HCT116 (cell line): ENCODE results near the gene FBXO8. TPM values are rescaled to one million over a fixed set of nuclear protein-coding genes. Genes with fewer than 3 reads are reported as not detected.

Experiments used
- ATAC-seq: fragments of 200-7000 bp; cut with Tn5 transposase; 2 replicates; pipeline ENCODE4 v1.9.1; 2020; ENCODE audit warnings: mild to moderate bottlenecking, moderate library complexity
- BruUV-seq: library from RNA; stranded (reverse); fragments of 400-500 nt; replicated peaks from 2 replicates; lab custom pipeline; 2021; lab: Mats Ljungman, UMichigan
- CTCF ChIA-PET: fragments of 300-600 bp; sonication (Branson Sonifier 250); formaldehyde crosslinking; loops from one replicate; lab custom pipeline; 2021; ENCODE audit warnings: antibody characterized with exemption; lab: Charles Lee
- POLR2A ChIA-PET: fragments of 300-600, 350-600 bp; sonication (Branson Sonifier 250); formaldehyde crosslinking; loops from one replicate; lab custom pipeline; 2021; ENCODE audit warnings: antibody characterized with exemption; lab: Charles Lee
- RAD21 ChIA-PET, 2 experiments: fragments of 300-600 bp; sonication (Branson Sonifier 250); formaldehyde crosslinking; loops; one replicate each; lab custom pipeline; 2023; ENCODE audit warnings: low total read pairs in 2 of 2; ENCODE audit not compliant: uncharacterized antibody in 2 of 2, unreplicated experiment in 2 of 2, low non-redundant PET in 1 of 2; lab: Charles Lee
- DNase-seq: peaks from one replicate; pipeline ENCODE4 v3.0.0-alpha.2; 2010; ENCODE audit warnings: low read depth, low spot score
- H2AFZ ChIP-seq: fragments of 200-600 bp; shearing (Covaris generic), sonication (generic); 2 replicates; pipeline ENCODE4 v1.6.1; 2017; ENCODE audit warnings: low read depth, mixed run types, mixed read lengths, antibody characterized with exemption, low read length; ENCODE audit not compliant: poor library complexity, severe bottlenecking
- H3K27ac ChIP-seq: 2 replicates; pipeline ENCODE4 v1.5.1; 2012; ENCODE audit warnings: low read depth, low read length
- H3K27me3 ChIP-seq: fragments of 200-600 bp; sonication (generic); 2 replicates; pipeline ENCODE4 v1.6.1; 2016; ENCODE audit warnings: mixed run types, low read length, mixed read lengths; ENCODE audit not compliant: insufficient read depth
- H3K36me3 ChIP-seq, 2 experiments: fragments of 200-500 bp in 1 of 2; fragments of 200-600 bp in 1 of 2; sonication (Bioruptor generic) in 1 of 2; sonication (generic) in 1 of 2; 2 replicates each; pipeline versions ENCODE4 v1.5.1 to v1.6.1; 2014 to 2016; ENCODE audit warnings: low read length in 2 of 2, inconsistent platforms in 1 of 2, mixed read lengths in 1 of 2, mixed run types in 1 of 2; ENCODE audit not compliant: insufficient read depth in 2 of 2, control insufficient read depth in 1 of 2
- H3K4me1 ChIP-seq, 2 experiments: fragments of 200-600 bp in 1 of 2; sonication (generic) in 1 of 2; 2 replicates each; pipeline versions ENCODE4 v1.5.1 to v1.6.1; 2012 to 2017; ENCODE audit warnings: low read length in 2 of 2, inconsistent platforms in 1 of 2, mild to moderate bottlenecking in 1 of 2, mixed read lengths in 1 of 2, mixed run types in 1 of 2, moderate library complexity in 1 of 2; ENCODE audit not compliant: insufficient read depth in 2 of 2, control insufficient read depth in 1 of 2
- H3K4me2 ChIP-seq: fragments of 200-600 bp; sonication (generic); 2 replicates; pipeline ENCODE4 v1.6.1; 2017; ENCODE audit warnings: mixed run types, low read length, mixed read lengths
- H3K4me3 ChIP-seq, 2 experiments: fragments of 200-600 bp in 1 of 2; sonication (generic) in 1 of 2; replicated peaks in 1 of 2; 2 replicates each; pipeline ENCODE4 v1.5.1; 2011 to 2016; ENCODE audit warnings: low read length in 2 of 2, control low read depth in 1 of 2, low read depth in 1 of 2, mild to moderate bottlenecking in 1 of 2, mixed read lengths in 1 of 2, mixed run types in 1 of 2
- H3K79me2 ChIP-seq: fragments of 200-600 bp; sonication (generic); 2 replicates; pipeline ENCODE4 v1.6.1; 2017; ENCODE audit warnings: mild to moderate bottlenecking, mixed run types, low read length, moderate library complexity, mixed read lengths; ENCODE audit not compliant: insufficient read depth
- H3K9ac ChIP-seq: fragments of 200-600 bp; sonication (generic); 2 replicates; pipeline ENCODE4 v1.6.1; 2016; ENCODE audit warnings: low read length, mixed read lengths
- H3K9me2 ChIP-seq: fragments of 200-600 bp; sonication (generic), shearing (Covaris generic); 2 replicates; pipeline ENCODE4 v1.6.1; 2017; ENCODE audit warnings: mixed run types, mild to moderate bottlenecking, moderate library complexity; ENCODE audit not compliant: insufficient read depth
- H3K9me3 ChIP-seq, 2 experiments: fragments of 200-500 bp in 1 of 2; fragments of 200-600 bp in 1 of 2; sonication (Bioruptor generic) in 1 of 2; sonication (generic) in 1 of 2; 2 replicates each; pipeline ENCODE4 v1.6.1; 2014 to 2017; ENCODE audit warnings: low read length in 2 of 2, mixed read lengths in 2 of 2, inconsistent platforms in 1 of 2, low read depth in 1 of 2, mild to moderate bottlenecking in 1 of 2, mixed run types in 1 of 2, moderate library complexity in 1 of 2; ENCODE audit not compliant: control insufficient read depth in 1 of 2, insufficient read depth in 1 of 2
- H4K20me1 ChIP-seq: fragments of 200-600 bp; sonication (generic), shearing (Covaris generic); 2 replicates; pipeline ENCODE4 v1.6.1; 2017; ENCODE audit warnings: mixed run types, mild to moderate bottlenecking, moderate library complexity; ENCODE audit not compliant: insufficient read depth
- ELF1 ChIP-seq: IDR thresholded peaks from 2 replicates; pipeline ENCODE4 v1.6.1; 2012; ENCODE audit warnings: low read depth, borderline replicate concordance
- EZH2 ChIP-seq: fragments of 200-600 bp; sonication (generic); IDR thresholded peaks from 2 replicates; pipeline ENCODE4 v1.6.1; 2017; ENCODE audit warnings: antibody characterized with exemption, mixed run types
- EZH2phosphoT487 ChIP-seq: fragments of 200-600 bp; IDR thresholded peaks from 2 replicates; pipeline ENCODE4 v1.6.1; 2018; ENCODE audit warnings: antibody characterized with exemption, borderline replicate concordance
- FOSL1 ChIP-seq: IDR thresholded peaks from 2 replicates; pipeline ENCODE4 v1.6.1; 2012; ENCODE audit warnings: low read depth
- JUND ChIP-seq: IDR thresholded peaks from 2 replicates; pipeline ENCODE4 v1.6.1; 2012
- POLR2A ChIP-seq: IDR thresholded peaks from 2 replicates; pipeline ENCODE4 v1.7.0; 2011; ENCODE audit warnings: borderline replicate concordance; ENCODE audit not compliant: insufficient read depth, insufficient read length; ENCODE audit errors: extremely low read depth
- POLR2AphosphoS5 ChIP-seq: IDR thresholded peaks from 2 replicates; pipeline ENCODE4 v1.6.1; 2011; ENCODE audit warnings: mild to moderate bottlenecking, low read depth, low read length, moderate library complexity
- SP1 ChIP-seq: IDR thresholded peaks from 2 replicates; pipeline ENCODE4 v1.6.1; 2012; ENCODE audit warnings: low read depth
- SRF ChIP-seq: IDR thresholded peaks from 2 replicates; pipeline ENCODE4 v1.6.1; 2012; ENCODE audit warnings: low read depth
- YY1 ChIP-seq: IDR thresholded peaks from 2 replicates; pipeline ENCODE4 v1.6.1; 2011; ENCODE audit warnings: low read length, low read depth, moderate library complexity, mild to moderate bottlenecking; ENCODE audit not compliant: insufficient replicate concordance; ENCODE audit errors: extremely low read depth
- ZNF274 ChIP-seq: fragments of 200-500 bp; sonication (Bioruptor generic); IDR thresholded peaks from 2 replicates; pipeline ENCODE4 v1.6.1; 2014; ENCODE audit warnings: mild to moderate bottlenecking, low read depth, low read length, inconsistent platforms
- intact Hi-C: fragments of 100-400 bp; cut with micrococcal nuclease; formaldehyde crosslinking; loops from 2 replicates; pipeline ENCODE4 v1.10.0; 2022
- total RNA-seq: library from RNA; stranded (reverse); gene quantifications from one replicate; pipeline ENCODE4 v1.2.1, GENCODE V29; 2021; ENCODE audit not compliant: unreplicated experiment
- TF ChIP-seq, protein P1 (sequence below): IDR thresholded peaks from 2 replicates; pipeline ENCODE4 v1.6.1; 2012
- TF ChIP-seq, protein P2 (sequence below): IDR thresholded peaks from 2 replicates; pipeline ENCODE4 v1.6.1; 2012; ENCODE audit warnings: low read depth

Gene FBXO8
- total RNA-seq, 1 experiment from 2014 or later = 13.0 TPM

DNA sequence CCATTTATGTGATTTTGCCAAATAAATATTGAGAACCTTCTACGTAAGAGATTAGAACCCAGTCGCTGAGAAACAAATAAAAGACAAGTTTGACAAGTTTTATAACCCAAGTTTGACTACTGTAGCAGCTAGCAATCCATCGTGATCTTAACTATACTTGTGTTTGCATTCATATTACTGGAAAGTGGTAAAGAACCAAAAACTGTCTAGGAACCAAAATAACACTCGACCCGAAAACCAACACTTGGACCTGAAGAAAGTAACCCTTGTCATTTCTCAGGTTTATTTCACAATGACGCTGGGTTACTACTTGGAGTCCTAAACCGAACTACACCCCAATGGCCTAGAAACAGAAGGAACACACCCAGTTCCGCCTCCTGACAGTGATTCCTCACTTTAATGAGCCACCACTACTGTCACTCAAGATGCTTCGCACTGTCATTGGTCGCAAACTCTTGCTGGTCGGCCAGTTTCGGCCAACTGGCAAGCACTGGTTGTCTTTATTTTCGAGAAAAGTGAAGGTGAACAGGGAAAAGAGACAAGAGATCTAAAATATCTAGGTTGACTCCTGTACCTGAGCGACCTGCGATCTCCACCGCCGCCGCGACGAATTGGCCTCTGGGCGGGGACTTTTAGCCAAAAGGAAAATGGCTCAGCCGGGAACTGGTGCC lies 496 bp downstream of the FBXO8 start:
- H3K27ac ChIP-seq = peak overlapping the region; percentile 84
- H4K20me1 ChIP-seq = no peaks in the 10 kb centered on the region
- peak overlapping the region; percentile 92 for H2AFZ ChIP-seq
- peak overlapping the region; percentile 82 to 91 for H3K4me3 ChIP-seq
- H3K79me2 ChIP-seq = peaks cover 34% of the 10 kb centered on the region
- peaks cover 0 to 13% of the 10 kb centered on the region in 2 experiments; a peak in 2 of 4 replicates for H3K4me1 ChIP-seq
- no peaks in the 10 kb centered on the region for H3K9me3 ChIP-seq
- CTCF ChIA-PET = no interaction called here
- BruUV-seq = TSS peak; percentile 74
- DNase-seq = peak; percentile 91
- H3K27me3 ChIP-seq = no peaks in the 10 kb centered on the region
- no peaks in the 10 kb centered on the region for H3K36me3 ChIP-seq
- ATAC-seq = peak; percentile 93
- RAD21 ChIA-PET = interaction anchor here in 1 of 2 experiments (1.2 kb wide), 1 partner anchor 73 kb away, joined by 3 read pairs; no protein-coding TSS in a partner anchor
- peak overlapping the region; percentile 88 for H3K9ac ChIP-seq
- POLR2A ChIA-PET = no interaction called here
- intact Hi-C loops = no loop called here
- H3K9me2 ChIP-seq = no peaks in the 10 kb centered on the region
- H3K4me2 ChIP-seq = peak overlapping the region; percentile 85
- TF ChIP-seq SP1 = peak; percentile 89
- no peak for TF ChIP-seq ELF1

DNA sequence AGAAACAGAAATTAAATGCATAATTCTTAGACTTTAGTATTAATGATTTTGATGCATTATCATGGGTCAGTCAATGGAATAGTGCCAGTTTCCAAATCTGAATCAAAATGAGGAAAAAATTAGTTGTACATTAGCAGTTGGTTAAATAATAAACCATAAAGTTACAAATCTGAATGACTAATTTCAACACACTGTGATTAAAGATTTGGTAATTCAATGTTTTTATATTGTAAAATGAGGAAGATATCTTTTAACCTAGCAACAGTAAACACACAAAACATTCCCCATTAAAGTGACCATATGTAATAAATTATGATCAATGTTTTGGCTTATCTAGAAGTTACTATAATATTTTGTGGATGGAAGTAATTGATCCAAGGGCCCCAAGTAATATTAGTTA lies 1.6 kb downstream of the FBXO8 start:
- Histone ChIP-seq H4K20me1 (no peaks in the 10 kb centered on the region), H3K79me2 (peaks cover 29% of the 10 kb centered on the region), H3K4me3 (peak overlapping the region in 1 of 2 experiments; percentile 82; a peak in 1 of 4 replicates), H3K27me3 (no peaks in the 10 kb centered on the region), H3K4me1 (peaks cover 0 to 13% of the 10 kb centered on the region in 2 experiments; a peak in 2 of 4 replicates), H3K4me2 (peak overlapping the region; percentile 85), H3K9me3 (no peaks in the 10 kb centered on the region), H3K36me3 (no peaks in the 10 kb centered on the region), H3K9ac (no peak overlapping the region), H3K27ac (no peak overlapping the region), H3K9me2 (no peaks in the 10 kb centered on the region), H2AFZ (no peak overlapping the region)
- intact Hi-C loops = no loop called here
- BruUV-seq = no TSS peak
- TF ChIP-seq ZNF274 (no peak), SRF (no peak), EZH2 (no peak), POLR2A (no peak), JUND (no peak), POLR2AphosphoS5 (no peak), EZH2phosphoT487 (no peak), FOSL1 (no peak), YY1 (no peak)
- TF ChIP-seq, protein P1, sequence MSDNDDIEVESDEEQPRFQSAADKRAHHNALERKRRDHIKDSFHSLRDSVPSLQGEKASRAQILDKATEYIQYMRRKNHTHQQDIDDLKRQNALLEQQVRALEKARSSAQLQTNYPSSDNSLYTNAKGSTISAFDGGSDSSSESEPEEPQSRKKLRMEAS = no peak
- TF ChIP-seq, protein P2, sequence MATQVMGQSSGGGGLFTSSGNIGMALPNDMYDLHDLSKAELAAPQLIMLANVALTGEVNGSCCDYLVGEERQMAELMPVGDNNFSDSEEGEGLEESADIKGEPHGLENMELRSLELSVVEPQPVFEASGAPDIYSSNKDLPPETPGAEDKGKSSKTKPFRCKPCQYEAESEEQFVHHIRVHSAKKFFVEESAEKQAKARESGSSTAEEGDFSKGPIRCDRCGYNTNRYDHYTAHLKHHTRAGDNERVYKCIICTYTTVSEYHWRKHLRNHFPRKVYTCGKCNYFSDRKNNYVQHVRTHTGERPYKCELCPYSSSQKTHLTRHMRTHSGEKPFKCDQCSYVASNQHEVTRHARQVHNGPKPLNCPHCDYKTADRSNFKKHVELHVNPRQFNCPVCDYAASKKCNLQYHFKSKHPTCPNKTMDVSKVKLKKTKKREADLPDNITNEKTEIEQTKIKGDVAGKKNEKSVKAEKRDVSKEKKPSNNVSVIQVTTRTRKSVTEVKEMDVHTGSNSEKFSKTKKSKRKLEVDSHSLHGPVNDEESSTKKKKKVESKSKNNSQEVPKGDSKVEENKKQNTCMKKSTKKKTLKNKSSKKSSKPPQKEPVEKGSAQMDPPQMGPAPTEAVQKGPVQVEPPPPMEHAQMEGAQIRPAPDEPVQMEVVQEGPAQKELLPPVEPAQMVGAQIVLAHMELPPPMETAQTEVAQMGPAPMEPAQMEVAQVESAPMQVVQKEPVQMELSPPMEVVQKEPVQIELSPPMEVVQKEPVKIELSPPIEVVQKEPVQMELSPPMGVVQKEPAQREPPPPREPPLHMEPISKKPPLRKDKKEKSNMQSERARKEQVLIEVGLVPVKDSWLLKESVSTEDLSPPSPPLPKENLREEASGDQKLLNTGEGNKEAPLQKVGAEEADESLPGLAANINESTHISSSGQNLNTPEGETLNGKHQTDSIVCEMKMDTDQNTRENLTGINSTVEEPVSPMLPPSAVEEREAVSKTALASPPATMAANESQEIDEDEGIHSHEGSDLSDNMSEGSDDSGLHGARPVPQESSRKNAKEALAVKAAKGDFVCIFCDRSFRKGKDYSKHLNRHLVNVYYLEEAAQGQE = no peak
- DNase-seq (no peak), ATAC-seq (no peak)
- RAD21 ChIA-PET = no interaction called here
- CTCF ChIA-PET = no interaction called here
- POLR2A ChIA-PET = no interaction called here
